ENCODE measurements around the gene ELSPBP1.

DNA sequence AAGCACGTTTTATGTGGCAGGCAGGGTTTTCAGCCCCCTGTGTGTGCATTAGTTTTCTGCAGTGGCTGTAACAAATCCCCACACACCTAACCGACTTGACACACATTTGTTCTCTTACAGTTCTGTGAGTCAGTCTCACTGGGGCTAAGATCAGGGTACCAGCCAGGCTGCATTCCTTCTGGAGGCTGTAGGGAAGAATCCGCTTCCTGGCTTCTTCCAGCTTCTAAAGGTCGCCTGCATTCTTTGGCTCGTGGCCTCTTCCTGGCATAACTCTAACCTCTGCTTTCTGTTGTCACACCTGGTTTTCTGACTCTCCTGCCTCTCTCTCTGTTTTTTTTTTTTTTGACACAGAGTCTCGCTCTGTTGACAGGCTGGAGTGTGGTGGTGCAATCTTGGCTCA is 6.4 kb downstream of the ELSPBP1 start:
- no peak for TF ChIP-seq EZH2 (IDR thresholded peaks at IDR 0.05; ENCODE audit: borderline replicate concordance, low read depth, low read length, poor library complexity, severe bottlenecking)
- TF ChIP-seq, protein P1, sequence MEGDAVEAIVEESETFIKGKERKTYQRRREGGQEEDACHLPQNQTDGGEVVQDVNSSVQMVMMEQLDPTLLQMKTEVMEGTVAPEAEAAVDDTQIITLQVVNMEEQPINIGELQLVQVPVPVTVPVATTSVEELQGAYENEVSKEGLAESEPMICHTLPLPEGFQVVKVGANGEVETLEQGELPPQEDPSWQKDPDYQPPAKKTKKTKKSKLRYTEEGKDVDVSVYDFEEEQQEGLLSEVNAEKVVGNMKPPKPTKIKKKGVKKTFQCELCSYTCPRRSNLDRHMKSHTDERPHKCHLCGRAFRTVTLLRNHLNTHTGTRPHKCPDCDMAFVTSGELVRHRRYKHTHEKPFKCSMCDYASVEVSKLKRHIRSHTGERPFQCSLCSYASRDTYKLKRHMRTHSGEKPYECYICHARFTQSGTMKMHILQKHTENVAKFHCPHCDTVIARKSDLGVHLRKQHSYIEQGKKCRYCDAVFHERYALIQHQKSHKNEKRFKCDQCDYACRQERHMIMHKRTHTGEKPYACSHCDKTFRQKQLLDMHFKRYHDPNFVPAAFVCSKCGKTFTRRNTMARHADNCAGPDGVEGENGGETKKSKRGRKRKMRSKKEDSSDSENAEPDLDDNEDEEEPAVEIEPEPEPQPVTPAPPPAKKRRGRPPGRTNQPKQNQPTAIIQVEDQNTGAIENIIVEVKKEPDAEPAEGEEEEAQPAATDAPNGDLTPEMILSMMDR (conservative IDR thresholded peaks at IDR 0.05; ENCODE audit: low read depth, low read length): no peak

All from A673 (cell line).